ENCODE measurements around the gene MMP20. TPM values are rescaled to one million over a fixed set of nuclear protein-coding genes. Genes with fewer than 3 reads are reported as not detected.

Gene MMP20
- total RNA-seq, 1 donor from 2014 or later: not detected

GRCh38 chr11:102599642-102600261 is 25.4 kb downstream of the MMP20 start:
- peaks cover 4% of the 10 kb centered on the region for H3K9me3 Mint-ChIP-seq
- no peaks in the 10 kb centered on the region for H3K36me3 Mint-ChIP-seq
- no peak overlapping the region for H3K4me3 Mint-ChIP-seq
- DNase-seq (ENCODE audit: extremely low spot score, unreplicated experiment): no peak
- TF ChIP-seq CTCF (conservative IDR thresholded peaks at IDR 0.05): no peak
- H3K27me3 Mint-ChIP-seq: no peaks in the 10 kb centered on the region
- peaks cover 4% of the 10 kb centered on the region for H3K4me1 Mint-ChIP-seq (ENCODE audit: unreplicated experiment)
- peak overlapping the region; percentile 82 for H3K27ac Mint-ChIP-seq

DNA sequence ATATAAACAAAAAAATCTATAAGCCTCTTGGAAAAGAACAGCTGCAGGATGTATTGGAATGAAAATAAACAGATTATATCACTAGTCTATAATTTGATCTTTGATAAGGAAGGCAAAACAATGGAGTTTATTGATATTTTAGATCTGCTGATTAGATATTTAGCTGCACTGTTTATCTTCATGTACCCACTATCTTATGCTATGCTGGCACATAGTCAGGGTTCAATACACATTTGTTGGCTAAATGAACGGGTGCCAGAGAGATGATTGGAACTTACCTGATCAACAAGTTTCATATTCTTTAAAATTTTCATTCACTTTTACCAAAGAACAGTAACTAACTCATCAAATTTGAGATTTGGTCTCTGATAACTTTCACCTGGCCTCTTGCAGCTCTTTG is 26.9 kb downstream of the MMP20 start:
- peaks cover 4% of the 10 kb centered on the region for H3K4me1 Mint-ChIP-seq (ENCODE audit: unreplicated experiment)
- peaks cover 4% of the 10 kb centered on the region for H3K9me3 Mint-ChIP-seq
- H3K27me3 Mint-ChIP-seq: no peaks in the 10 kb centered on the region
- TF ChIP-seq CTCF (conservative IDR thresholded peaks at IDR 0.05): no peak
- H3K36me3 Mint-ChIP-seq: no peaks in the 10 kb centered on the region
- H3K4me3 Mint-ChIP-seq: no peak overlapping the region
- DNase-seq (ENCODE audit: extremely low spot score, unreplicated experiment): no peak
- no peak overlapping the region for H3K27ac Mint-ChIP-seq

GRCh38 chr11:102596578-102596977 is 28.6 kb downstream of the MMP20 start:
- H3K4me1 Mint-ChIP-seq (ENCODE audit: unreplicated experiment): no peaks in the 10 kb centered on the region
- no peak overlapping the region for H3K27ac Mint-ChIP-seq
- H3K4me3 Mint-ChIP-seq: no peak overlapping the region
- TF ChIP-seq CTCF (conservative IDR thresholded peaks at IDR 0.05): no peak
- no peak for DNase-seq (ENCODE audit: extremely low spot score, unreplicated experiment)
- no peaks in the 10 kb centered on the region for H3K9me3 Mint-ChIP-seq
- no peaks in the 10 kb centered on the region for H3K27me3 Mint-ChIP-seq
- no peaks in the 10 kb centered on the region for H3K36me3 Mint-ChIP-seq

GRCh38 chr11:102592634-102593581 is 32.2 kb downstream of the MMP20 start:
- Mint-ChIP-seq H3K4me1 (ENCODE audit: unreplicated experiment) (no peaks in the 10 kb centered on the region), H3K27ac (no peak overlapping the region), H3K9me3 (peaks cover 4% of the 10 kb centered on the region), H3K27me3 (no peaks in the 10 kb centered on the region), H3K4me3 (no peak overlapping the region), H3K36me3 (no peaks in the 10 kb centered on the region)
- no peak for DNase-seq (ENCODE audit: extremely low spot score, unreplicated experiment)
- TF ChIP-seq CTCF (conservative IDR thresholded peaks at IDR 0.05): peak; percentile 74

DNA sequence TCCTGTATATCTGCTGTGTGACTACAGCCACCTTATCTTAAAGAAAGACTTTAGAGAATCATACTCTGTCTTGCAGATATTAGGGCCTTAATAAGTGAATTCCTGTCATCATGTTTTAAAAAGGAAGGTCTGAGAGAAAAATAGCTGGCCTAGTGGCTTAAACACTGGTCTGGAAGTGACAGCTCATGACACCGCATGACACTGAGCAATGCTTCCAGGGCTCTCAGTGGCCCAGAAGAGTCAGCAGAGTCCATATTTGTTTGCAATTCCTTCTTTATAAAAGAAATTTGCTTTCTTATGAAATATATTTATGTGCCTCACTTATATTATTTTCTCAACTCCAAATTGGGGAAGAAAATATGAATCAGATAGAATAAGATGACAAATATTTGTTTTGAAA is 33.0 kb downstream of the MMP20 start:
- DNase-seq (ENCODE audit: extremely low spot score, unreplicated experiment): no peak
- H3K4me3 Mint-ChIP-seq: no peak overlapping the region
- peaks cover 4% of the 10 kb centered on the region for H3K9me3 Mint-ChIP-seq
- no peaks in the 10 kb centered on the region for H3K4me1 Mint-ChIP-seq (ENCODE audit: unreplicated experiment)
- H3K36me3 Mint-ChIP-seq: no peaks in the 10 kb centered on the region
- no peak for TF ChIP-seq CTCF (conservative IDR thresholded peaks at IDR 0.05)
- no peak overlapping the region for H3K27ac Mint-ChIP-seq
- H3K27me3 Mint-ChIP-seq: no peaks in the 10 kb centered on the region
